Kidney (tissue), 14 donors: Measurements from ENCODE around the gene ROR1. TPM values are rescaled to one million over a fixed set of nuclear protein-coding genes. Genes with fewer than 3 reads are reported as not detected.
A peak's percentile ranks its signal among the peaks of the same experiment; 100 is the strongest.

Experiments used
- DNase-seq, 5 donors: peaks; one replicate each; pipeline ENCODE4 v3.0.0-alpha.2; 2013 to 2020
- FAIRE-seq: peaks from 2 replicates; lab custom pipeline; 2012; peaks lifted over from hg19 to GRCh38; lab: Jason Lieb, UNC
- H3K27ac ChIP-seq, 2 donors: one replicate each; pipeline ENCODE4 v1.7.0; 2013; ENCODE audit warnings: low read depth in 2 of 2, low read length in 2 of 2, inconsistent platforms in 1 of 2
- H3K27me3 ChIP-seq: one replicate; pipeline ENCODE4 v1.7.1; 2013; ENCODE audit warnings: low read length, inconsistent platforms; ENCODE audit not compliant: control insufficient read depth, insufficient read depth
- H3K36me3 ChIP-seq, 3 donors: one replicate each; pipeline versions ENCODE4 v1.7.0 to v1.7.1; 2013; ENCODE audit warnings: low read length in 3 of 3, control low read depth in 1 of 3, inconsistent platforms in 1 of 3; ENCODE audit not compliant: insufficient read depth in 3 of 3, control insufficient read depth in 2 of 3
- H3K4me1 ChIP-seq, 3 donors: one replicate each; pipeline versions ENCODE4 v1.7.0 to v1.7.1; 2013; ENCODE audit warnings: low read length in 3 of 3, inconsistent platforms in 1 of 3, low read depth in 1 of 3; ENCODE audit not compliant: control insufficient read depth in 2 of 3, insufficient read depth in 2 of 3
- H3K4me3 ChIP-seq, 3 donors: one replicate each; pipeline versions ENCODE4 v1.7.0 to v1.8.1; 2013; ENCODE audit warnings: low read length in 3 of 3, control low read depth in 1 of 3, inconsistent platforms in 1 of 3
- H3K9ac ChIP-seq, 3 donors: one replicate each; pipeline versions ENCODE4 v1.7.0 to v1.7.1; 2013; ENCODE audit warnings: low read length in 3 of 3, control low read depth in 1 of 3, inconsistent platforms in 1 of 3
- H3K9me3 ChIP-seq, 3 donors: one replicate each; pipeline versions ENCODE4 v1.7.0 to v1.7.1; 2013; ENCODE audit warnings: low read length in 3 of 3, control low read depth in 1 of 3, inconsistent platforms in 1 of 3; ENCODE audit not compliant: control insufficient read depth in 2 of 3, insufficient read depth in 1 of 3
- CTCF ChIP-seq: IDR thresholded peaks from 3 replicates; pipeline ENCODE4 v1.5.1; 2012; ENCODE audit warnings: mild to moderate bottlenecking, moderate library complexity, borderline replicate concordance; ENCODE audit not compliant: insufficient read depth; ENCODE audit errors: extremely low read depth
- intact Hi-C: fragments of 100-400 bp; cut with DNase I; formaldehyde crosslinking; loops from one replicate; pipeline ENCODE4 v1.11.1; 2022
- polyA plus RNA-seq: library from polyadenylated mRNA; stranded (reverse); fragments of 350-450 nt; fragmentation: Illumina TruSeq; extraction: RNeasy Lipid Tissue Mini Kit (QIAGEN cat#74804); gene quantifications from one replicate; pipeline ENCODE4 v1.2.3, GENCODE V29; 2014; ENCODE audit warnings: low read depth, low replicate concordance; ENCODE audit not compliant: insufficient read depth
- total RNA-seq: library from RNA; stranded (reverse); fragmentation: NEBNext Ultra II Directional; extraction: Animal tissue kit (Norgen Biotek cat#: 25700); gene quantifications from one replicate; pipeline ENCODE4 v1.2.1, GENCODE V29; 2021
- donor health status: control.
- donor health status: control.
- donor health status: control.
- donor health status: control.
- donor health status: control.
- donor health status: DM: yes; HTN: yes; CAD: no.
- donor health status: Normal renal cell carcinoma (clear cell type).

Gene ROR1
- total and polyA plus RNA-seq, 2 donors from 2014 or later: 0.77 to 8.0 TPM

- TF ChIP-seq CTCF: no peak
- intact Hi-C loops: no loop called here
- no peaks in the 10 kb centered on the region for H3K27me3 ChIP-seq
- no peaks in the 10 kb centered on the region for H3K9me3 ChIP-seq
- no peak for FAIRE-seq
- no peak overlapping the region for H3K9ac ChIP-seq
- no peak overlapping the region for H3K4me3 ChIP-seq
- H3K27ac ChIP-seq: no peak overlapping the region
- no peak for DNase-seq
- H3K4me1 ChIP-seq: no peaks in the 10 kb centered on the region
- no peaks in the 10 kb centered on the region for H3K36me3 ChIP-seq
Observed at GRCh38 chr1:63924600-63924999, 150.8 kb downstream of the ROR1 start.

GRCh38 chr1:63928186-63929105 is 154.6 kb downstream of the ROR1 start:
- FAIRE-seq (no peak), DNase-seq (peak in 1 of 5 donors; percentile 52)
- Histone ChIP-seq H3K36me3 (no peaks in the 10 kb centered on the region), H3K4me3 (no peak overlapping the region), H3K27ac (no peak overlapping the region), H3K27me3 (no peaks in the 10 kb centered on the region), H3K4me1 (no peaks in the 10 kb centered on the region), H3K9me3 (no peaks in the 10 kb centered on the region), H3K9ac (no peak overlapping the region)
- no peak for TF ChIP-seq CTCF
- intact Hi-C loops: no loop called here

GRCh38 chr1:63929106-63929478 is 155.3 kb downstream of the ROR1 start:
- H3K27ac ChIP-seq: no peak overlapping the region
- no peak overlapping the region for H3K9ac ChIP-seq
- H3K36me3 ChIP-seq: no peaks in the 10 kb centered on the region
- intact Hi-C loops: no loop called here
- no peak for FAIRE-seq
- no peak for TF ChIP-seq CTCF
- H3K4me1 ChIP-seq: no peaks in the 10 kb centered on the region
- H3K27me3 ChIP-seq: no peaks in the 10 kb centered on the region
- no peak overlapping the region for H3K4me3 ChIP-seq
- no peak for DNase-seq
- no peaks in the 10 kb centered on the region for H3K9me3 ChIP-seq
